Measurements from ENCODE around the gene OR11A1. TPM values are rescaled to one million over a fixed set of nuclear protein-coding genes. Genes with fewer than 3 reads are reported as not detected.

Gene OR11A1
- total RNA-seq, 1 experiment from 2014 or later, result not detected

GRCh38 chr6:29395331-29395730, 61.5 kb downstream of the OR11A1 start, which contains the start of gene OR12D2:
OR12D2 (plus strand) TSS chr6:29395631; CDS start chr6:29396700, 1,069 bp downstream.
- DNase-seq (ENCODE audit: low read depth), result no peak

GRCh38 chr6:29388533-29388932, 68.3 kb downstream of the OR11A1 start:
- DNase-seq (ENCODE audit: low read depth), result no peak

DNA sequence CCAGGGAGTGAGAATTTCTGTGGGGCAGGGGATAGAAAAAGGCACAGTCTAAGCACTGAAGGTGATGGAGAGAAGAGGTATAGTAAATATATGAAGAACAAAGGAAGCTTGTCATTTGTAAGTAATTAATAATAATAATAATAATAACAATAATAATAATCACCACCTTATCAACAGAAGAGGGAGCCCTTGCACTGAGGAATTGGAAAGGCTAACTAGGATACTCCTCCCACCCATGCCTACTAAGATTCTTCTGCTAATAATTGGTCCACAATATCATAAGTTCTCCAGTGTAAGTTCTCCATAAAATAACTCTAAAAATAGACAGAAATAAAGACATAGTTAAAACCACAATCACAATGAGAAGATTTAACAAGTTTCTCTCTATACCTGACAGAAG, 80.9 kb downstream of the OR11A1 start:
- no peak for DNase-seq (ENCODE audit: low read depth)

Other genes starting within 250 kb of the OR11A1 start
- not detected in 2 replicates for gene OR14J1, start 155.4 kb downstream of the OR11A1 start, total RNA-seq (2014; rRNA removed; shearing (Covaris generic))
- gene OR5V1, start 88.2 kb downstream of the OR11A1 start, total RNA-seq (2014; rRNA removed; shearing (Covaris generic)), result not detected in 2 replicates
- gene OR12D3, start 81.8 kb downstream of the OR11A1 start, total RNA-seq (2014; rRNA removed; shearing (Covaris generic)), result not detected in 2 replicates
- not detected in 2 replicates for gene OR12D2, start 61.4 kb downstream of the OR11A1 start, total RNA-seq (2014; rRNA removed; shearing (Covaris generic))
- not detected in 2 replicates for gene OR12D1, start 42.1 kb downstream of the OR11A1 start, total RNA-seq (2014; rRNA removed; shearing (Covaris generic))
- not detected in 2 replicates for gene OR10C1, start 17.8 kb downstream of the OR11A1 start, total RNA-seq (2014; rRNA removed; shearing (Covaris generic))
- gene OR2H1, start 84 bp upstream of the OR11A1 start, total RNA-seq (2014; rRNA removed; shearing (Covaris generic)), result not detected in 2 replicates
- not detected in 2 replicates for gene MAS1L, start 30.9 kb upstream of the OR11A1 start, total RNA-seq (2014; rRNA removed; shearing (Covaris generic))
- 0.17 TPM in 1 of 2 replicates, not detected in the other for gene UBD, start 102.7 kb upstream of the OR11A1 start, total RNA-seq (2014; rRNA removed; shearing (Covaris generic))
- gene OR2H2, start 128.1 kb upstream of the OR11A1 start, total RNA-seq (2014; rRNA removed; shearing (Covaris generic)), result not detected in 2 replicates
- 2.1 TPM in 2 replicates for gene GABBR1, start 176.1 kb upstream of the OR11A1 start, total RNA-seq (2014; rRNA removed; shearing (Covaris generic))
- not detected in 2 replicates for gene MOG, start 200.0 kb upstream of the OR11A1 start, total RNA-seq (2014; rRNA removed; shearing (Covaris generic))
- 0.05 TPM in 1 of 2 replicates, not detected in the other for gene ZFP57, start 224.1 kb upstream of the OR11A1 start, total RNA-seq (2014; rRNA removed; shearing (Covaris generic))